ENCODE results near the gene RPL31. TPM values are rescaled to one million over a fixed set of nuclear protein-coding genes. Genes with fewer than 3 reads are reported as not detected.
A peak's percentile ranks its signal among the peaks of the same experiment; 100 is the strongest.

Gene RPL31
- 706 and 961 TPM in 2 replicates for total RNA-seq (2012; rRNA removed)

DNA sequence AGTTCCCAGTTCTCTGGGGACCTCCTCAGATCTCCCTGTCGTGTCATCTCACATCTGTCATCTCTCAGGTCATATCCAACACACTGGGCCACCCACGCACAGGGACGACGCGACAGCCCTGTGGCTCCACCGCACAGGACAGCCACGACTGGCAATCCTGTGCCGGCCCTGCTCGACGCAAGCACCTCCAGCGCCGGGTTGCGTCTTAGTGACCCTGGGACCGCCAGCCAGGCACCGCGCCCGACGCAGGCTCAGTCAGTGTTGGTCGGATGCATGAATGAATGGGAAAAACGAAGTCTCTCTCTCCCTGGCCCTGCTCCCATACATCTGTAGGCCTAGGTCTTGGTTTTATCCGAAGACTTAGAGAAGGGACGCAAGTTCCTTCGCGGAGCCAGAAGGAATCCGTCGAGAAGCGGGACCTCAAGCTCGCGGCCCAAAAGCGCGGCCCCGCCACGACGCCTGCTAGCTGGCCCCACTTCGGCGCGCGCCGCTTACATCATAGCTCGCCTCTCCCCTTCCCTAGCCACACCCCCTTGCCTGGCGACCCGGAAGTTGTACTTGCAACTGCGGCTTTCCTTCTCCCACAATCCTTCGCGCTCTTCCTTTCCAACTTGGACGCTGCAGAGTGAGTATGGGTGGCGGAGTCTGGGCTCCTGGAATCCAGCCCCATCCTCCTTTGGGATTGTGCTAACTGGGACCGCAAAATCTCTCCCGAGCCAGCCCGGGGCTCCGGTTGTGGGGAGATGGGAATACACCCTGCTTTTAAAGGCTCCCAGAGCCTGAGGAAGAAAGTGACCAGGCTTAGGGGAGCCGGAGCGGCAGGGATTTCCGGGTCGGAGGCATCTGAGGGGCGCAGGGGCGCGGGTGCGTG, at the start of gene RPL31:
Gene RPL31 (plus strand): TSS at position 599 of the 871 bp plus-strand sequence. CDS start 413 bp downstream, outside the sequence.
- no peaks in the 10 kb centered on the region for H3K9me3 ChIP-seq (replicated peaks; ENCODE audit: low read length)
- peaks cover 29% of the 10 kb centered on the region for H3K4me1 ChIP-seq (ENCODE audit: control insufficient read depth, insufficient read depth, low read length)
- peak within 1 kb of the TSS; percentile 95 for H3K9ac ChIP-seq (ENCODE audit: low read depth, low read length)
- peaks cover 46% of the 10 kb centered on the region for H3K36me3 ChIP-seq (ENCODE audit: insufficient read depth, low read length)
- H3K4me2 ChIP-seq (ENCODE audit: low read length), result peak within 1 kb of the TSS; percentile 92
- H3K4me3 ChIP-seq (ENCODE audit: low read length), result peak within 1 kb of the TSS; percentile 84
- H3K27me3 ChIP-seq (ENCODE audit: control insufficient read depth, insufficient read depth, low read length), result no peaks in the 10 kb centered on the region

DNA sequence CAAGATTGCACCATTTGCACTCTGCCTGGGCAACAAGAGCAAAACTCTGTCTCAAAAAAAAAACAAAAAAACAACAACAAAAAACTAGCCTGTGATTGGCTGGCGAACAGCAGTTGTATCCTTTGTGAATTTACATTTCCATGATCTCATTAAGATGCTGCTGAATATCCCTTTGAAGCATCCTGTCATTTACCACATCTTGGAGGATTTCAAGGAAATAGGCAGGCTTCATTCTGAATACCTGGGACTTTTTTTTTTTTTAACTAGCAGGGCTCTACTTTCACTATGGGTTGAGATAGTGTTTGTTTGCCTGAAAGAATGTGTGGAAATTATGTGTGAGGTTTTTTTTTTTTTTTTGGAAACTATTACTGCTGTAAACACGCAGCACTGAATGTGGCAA, 49.6 kb upstream of the RPL31 start:
- Histone ChIP-seq H3K4me3 (ENCODE audit: low read length) (no peak overlapping the region), H3K9me3 (replicated peaks; ENCODE audit: low read length) (no peaks in the 10 kb centered on the region)

GRCh38 chr2:100953406-100954043, 48.6 kb upstream of the RPL31 start:
- Histone ChIP-seq H3K4me2 (ENCODE audit: low read length) (no peak overlapping the region), H3K4me3 (ENCODE audit: low read length) (no peak overlapping the region), H3K36me3 (ENCODE audit: insufficient read depth, low read length) (peaks cover 11% of the 10 kb centered on the region), H3K4me1 (ENCODE audit: control insufficient read depth, insufficient read depth, low read length) (peaks cover 13% of the 10 kb centered on the region), H3K9me3 (replicated peaks; ENCODE audit: low read length) (no peaks in the 10 kb centered on the region), H3K9ac (ENCODE audit: low read depth, low read length) (no peak overlapping the region), H3K27me3 (ENCODE audit: control insufficient read depth, insufficient read depth, low read length) (no peaks in the 10 kb centered on the region)

More for the DNA sequence above, 49.6 kb upstream of the RPL31 start:
- Histone ChIP-seq H3K9ac (ENCODE audit: low read depth, low read length) (no peak overlapping the region), H3K36me3 (ENCODE audit: insufficient read depth, low read length) (peaks cover 11% of the 10 kb centered on the region), H3K27me3 (ENCODE audit: control insufficient read depth, insufficient read depth, low read length) (no peaks in the 10 kb centered on the region), H3K4me2 (ENCODE audit: low read length) (no peak overlapping the region), H3K4me1 (ENCODE audit: control insufficient read depth, insufficient read depth, low read length) (peaks cover 2% of the 10 kb centered on the region)

DNA sequence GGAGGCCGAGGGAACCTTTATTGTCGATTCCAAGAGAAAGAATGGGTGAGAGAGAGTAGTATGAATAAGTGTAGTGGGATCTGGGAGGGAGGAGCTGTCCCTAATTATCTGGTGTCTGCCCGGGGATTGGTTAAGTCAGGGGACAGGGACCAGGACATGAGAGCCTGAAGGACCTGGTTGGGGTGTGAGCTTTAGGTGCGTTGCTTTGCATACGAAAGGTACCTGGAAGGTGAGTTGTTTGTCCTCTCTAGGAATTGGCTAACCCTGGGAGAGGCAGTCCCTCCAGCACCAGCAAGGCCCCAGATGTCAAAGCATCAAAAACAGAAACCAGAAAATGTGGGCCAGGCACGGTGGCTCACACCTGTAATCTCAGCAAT, 48.1 kb upstream of the RPL31 start:
- Histone ChIP-seq H3K9me3 (replicated peaks; ENCODE audit: low read length) (no peaks in the 10 kb centered on the region), H3K4me3 (ENCODE audit: low read length) (no peak overlapping the region), H3K27me3 (ENCODE audit: control insufficient read depth, insufficient read depth, low read length) (no peaks in the 10 kb centered on the region), H3K4me2 (ENCODE audit: low read length) (no peak overlapping the region), H3K4me1 (ENCODE audit: control insufficient read depth, insufficient read depth, low read length) (peaks cover 18% of the 10 kb centered on the region), H3K36me3 (ENCODE audit: insufficient read depth, low read length) (peaks cover 11% of the 10 kb centered on the region), H3K9ac (ENCODE audit: low read depth, low read length) (no peak overlapping the region)

- Histone ChIP-seq H3K27me3 (ENCODE audit: control insufficient read depth, insufficient read depth, low read length) (no peaks in the 10 kb centered on the region), H3K4me1 (ENCODE audit: control insufficient read depth, insufficient read depth, low read length) (peaks cover 27% of the 10 kb centered on the region), H3K9ac (ENCODE audit: low read depth, low read length) (no peak overlapping the region), H3K4me2 (ENCODE audit: low read length) (no peak overlapping the region), H3K4me3 (ENCODE audit: low read length) (no peak overlapping the region), H3K9me3 (replicated peaks; ENCODE audit: low read length) (no peaks in the 10 kb centered on the region), H3K36me3 (ENCODE audit: insufficient read depth, low read length) (peaks cover 8% of the 10 kb centered on the region)
These were observed 46.9 kb upstream of the RPL31 start for GRCh38 chr2:100955226-100955625.

DNA sequence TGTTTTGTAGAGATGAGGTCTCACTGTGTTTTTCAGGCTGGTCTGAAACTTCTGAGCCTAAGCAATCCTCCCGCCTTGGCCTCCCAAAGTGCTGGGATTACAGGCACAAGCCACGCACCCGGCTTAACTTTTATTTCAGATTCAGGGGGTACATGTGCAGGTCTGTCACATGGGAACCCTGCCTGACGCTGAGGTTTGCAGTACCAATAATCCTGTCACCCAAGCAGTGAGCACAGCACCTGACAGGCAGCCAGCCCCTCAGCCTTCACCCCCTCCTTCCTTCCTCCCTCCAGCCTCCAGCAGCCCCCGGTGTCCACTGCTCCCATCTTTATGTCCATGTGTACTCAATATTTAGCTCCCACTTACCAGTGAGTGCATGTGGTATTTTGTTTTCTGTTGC, 46.0 kb upstream of the RPL31 start:
- Histone ChIP-seq H3K4me3 (ENCODE audit: low read length) (no peak overlapping the region), H3K9me3 (replicated peaks; ENCODE audit: low read length) (no peaks in the 10 kb centered on the region), H3K36me3 (ENCODE audit: insufficient read depth, low read length) (peaks cover 8% of the 10 kb centered on the region)

GRCh38 chr2:100957996-100958653, 44.0 kb upstream of the RPL31 start:
- peak overlapping the region; percentile 26 for H3K9ac ChIP-seq (ENCODE audit: low read depth, low read length)
- no peaks in the 10 kb centered on the region for H3K9me3 ChIP-seq (replicated peaks; ENCODE audit: low read length)
- H3K27me3 ChIP-seq (ENCODE audit: control insufficient read depth, insufficient read depth, low read length), result no peaks in the 10 kb centered on the region
- H3K4me2 ChIP-seq (ENCODE audit: low read length), result peak overlapping the region; percentile 57
- H3K4me1 ChIP-seq (ENCODE audit: control insufficient read depth, insufficient read depth, low read length), result peaks cover 27% of the 10 kb centered on the region
- H3K4me3 ChIP-seq (ENCODE audit: low read length), result peak overlapping the region; percentile 41
- peaks cover 8% of the 10 kb centered on the region for H3K36me3 ChIP-seq (ENCODE audit: insufficient read depth, low read length)

More for the DNA sequence above, 46.0 kb upstream of the RPL31 start:
- H3K4me2 ChIP-seq (ENCODE audit: low read length), result no peak overlapping the region
- peaks cover 27% of the 10 kb centered on the region for H3K4me1 ChIP-seq (ENCODE audit: control insufficient read depth, insufficient read depth, low read length)
- no peak overlapping the region for H3K9ac ChIP-seq (ENCODE audit: low read depth, low read length)
- no peaks in the 10 kb centered on the region for H3K27me3 ChIP-seq (ENCODE audit: control insufficient read depth, insufficient read depth, low read length)

DNA sequence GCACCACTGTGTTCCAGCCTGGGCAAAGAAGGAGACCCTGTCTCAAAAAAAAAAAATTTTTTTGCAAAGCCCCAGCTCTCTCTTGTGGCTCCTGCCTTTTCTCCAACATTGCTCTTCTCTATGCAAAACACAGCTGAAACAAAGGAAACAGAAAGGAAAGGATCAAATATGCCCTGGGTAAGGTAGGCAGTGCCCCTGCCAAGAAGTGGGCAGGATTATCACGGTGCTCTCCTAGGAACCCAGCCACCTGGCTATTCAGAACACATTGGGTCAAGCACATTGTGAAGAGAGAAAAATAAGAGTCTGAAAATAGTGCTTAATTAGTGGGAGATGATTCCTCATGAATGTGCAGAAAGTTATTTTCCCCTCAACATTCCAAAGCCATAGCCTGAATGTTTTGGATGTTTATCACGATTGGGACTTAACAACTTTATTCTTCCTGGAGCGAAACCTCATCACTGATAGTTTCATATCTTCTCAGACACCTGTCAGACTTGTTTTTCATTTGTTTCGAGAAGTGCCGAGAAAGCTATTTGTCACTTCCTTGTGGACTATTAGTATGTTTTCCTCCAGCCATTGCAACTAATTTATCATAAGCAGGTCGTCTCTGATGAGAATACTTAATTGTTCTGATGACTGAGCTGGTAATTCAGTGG, 42.7 kb upstream of the RPL31 start:
- no peaks in the 10 kb centered on the region for H3K9me3 ChIP-seq (replicated peaks; ENCODE audit: low read length)
- H3K4me3 ChIP-seq (ENCODE audit: low read length), result no peak overlapping the region
- H3K27me3 ChIP-seq (ENCODE audit: control insufficient read depth, insufficient read depth, low read length), result no peaks in the 10 kb centered on the region
- no peak overlapping the region for H3K4me2 ChIP-seq (ENCODE audit: low read length)
- peaks cover 27% of the 10 kb centered on the region for H3K4me1 ChIP-seq (ENCODE audit: control insufficient read depth, insufficient read depth, low read length)
- no peak overlapping the region for H3K9ac ChIP-seq (ENCODE audit: low read depth, low read length)
- peaks cover 8% of the 10 kb centered on the region for H3K36me3 ChIP-seq (ENCODE audit: insufficient read depth, low read length)

DNA sequence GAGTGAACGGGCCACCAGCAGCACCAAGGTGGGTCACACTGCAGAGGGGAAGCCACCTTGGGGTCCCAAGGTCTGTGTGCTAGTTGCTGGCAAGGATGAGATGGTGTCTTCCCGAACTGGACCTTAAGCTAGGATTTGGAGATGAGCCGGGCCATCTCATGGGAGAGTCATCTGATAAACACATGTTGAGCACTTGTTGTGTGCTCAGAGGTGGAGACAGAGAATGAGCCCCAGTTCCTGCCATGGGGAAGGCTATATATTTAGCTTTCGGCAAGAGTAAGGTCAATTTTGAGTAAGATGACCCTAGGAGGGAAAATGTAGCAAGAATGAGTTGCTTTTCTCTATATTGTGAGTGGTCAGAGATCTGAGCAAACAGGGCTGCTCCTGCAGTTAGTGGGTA, 41.4 kb upstream of the RPL31 start:
- peaks cover 8% of the 10 kb centered on the region for H3K36me3 ChIP-seq (ENCODE audit: insufficient read depth, low read length)
- no peak overlapping the region for H3K4me2 ChIP-seq (ENCODE audit: low read length)
- H3K4me1 ChIP-seq (ENCODE audit: control insufficient read depth, insufficient read depth, low read length), result peaks cover 27% of the 10 kb centered on the region
- no peaks in the 10 kb centered on the region for H3K27me3 ChIP-seq (ENCODE audit: control insufficient read depth, insufficient read depth, low read length)
- no peak overlapping the region for H3K9ac ChIP-seq (ENCODE audit: low read depth, low read length)
- H3K4me3 ChIP-seq (ENCODE audit: low read length), result no peak overlapping the region
- H3K9me3 ChIP-seq (replicated peaks; ENCODE audit: low read length), result no peaks in the 10 kb centered on the region

- Histone ChIP-seq H3K9ac (ENCODE audit: low read depth, low read length) (no peak overlapping the region), H3K4me3 (ENCODE audit: low read length) (no peak overlapping the region), H3K4me1 (ENCODE audit: control insufficient read depth, insufficient read depth, low read length) (peaks cover 25% of the 10 kb centered on the region), H3K9me3 (replicated peaks; ENCODE audit: low read length) (no peaks in the 10 kb centered on the region), H3K36me3 (ENCODE audit: insufficient read depth, low read length) (no peaks in the 10 kb centered on the region), H3K4me2 (ENCODE audit: low read length) (no peak overlapping the region), H3K27me3 (ENCODE audit: control insufficient read depth, insufficient read depth, low read length) (no peaks in the 10 kb centered on the region)
These were observed 39.6 kb upstream of the RPL31 start for GRCh38 chr2:100962366-100963025.

DNA sequence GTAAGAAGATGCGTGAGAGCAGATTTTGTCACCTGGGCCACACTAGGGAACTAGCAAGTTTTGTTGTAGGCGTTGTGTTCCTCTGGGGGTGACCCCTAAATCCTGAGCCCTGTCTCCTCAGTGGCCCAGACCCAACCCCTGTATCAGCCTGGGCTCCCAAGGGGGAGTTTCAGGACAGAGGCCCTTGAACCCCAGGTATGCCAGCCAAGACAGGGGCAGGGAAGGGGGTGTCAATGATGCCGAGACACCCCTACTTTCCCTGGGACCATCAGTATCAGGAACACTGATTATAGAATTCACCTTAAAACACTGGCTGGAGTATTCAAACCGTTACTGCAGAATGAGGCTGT, 39.1 kb upstream of the RPL31 start:
- H3K9me3 ChIP-seq (replicated peaks; ENCODE audit: low read length), result no peaks in the 10 kb centered on the region
- H3K9ac ChIP-seq (ENCODE audit: low read depth, low read length), result no peak overlapping the region
- peaks cover 20% of the 10 kb centered on the region for H3K4me1 ChIP-seq (ENCODE audit: control insufficient read depth, insufficient read depth, low read length)
- no peak overlapping the region for H3K4me2 ChIP-seq (ENCODE audit: low read length)
- no peak overlapping the region for H3K4me3 ChIP-seq (ENCODE audit: low read length)
- H3K36me3 ChIP-seq (ENCODE audit: insufficient read depth, low read length), result peaks cover 3% of the 10 kb centered on the region
- H3K27me3 ChIP-seq (ENCODE audit: control insufficient read depth, insufficient read depth, low read length), result no peaks in the 10 kb centered on the region

Data from skeletal muscle satellite cell (primary cell).